Superior temporal gyrus (tissue), 1 donor: ENCODE measurements around the gene MICAL3.

ENCODE experiments used
- DNase-seq: peaks from one replicate; pipeline ENCODE4 v3.0.0-alpha.2; 2016; ENCODE audit errors: extremely low spot score

The MICAL3 gene

GRCh38 chr22:17976121-17976520 lies 48.2 kb downstream of the MICAL3 start:
- no peak for DNase-seq

- no peak for DNase-seq
These were observed 49.5 kb downstream of the MICAL3 start for GRCh38 chr22:17974703-17975372.

- no peak for DNase-seq
These were observed 50.3 kb downstream of the MICAL3 start for GRCh38 chr22:17974087-17974486.

GRCh38 chr22:17973217-17973616 lies 51.1 kb downstream of the MICAL3 start:
- no peak for DNase-seq

- no peak for DNase-seq
These were observed 51.8 kb downstream of the MICAL3 start for GRCh38 chr22:17972385-17973191.

GRCh38 chr22:17971711-17972110 lies 52.6 kb downstream of the MICAL3 start:
- no peak for DNase-seq

GRCh38 chr22:17970201-17970708 lies 54.1 kb downstream of the MICAL3 start:
- DNase-seq: no peak

- no peak for DNase-seq
These were observed 54.7 kb downstream of the MICAL3 start for GRCh38 chr22:17969701-17970113.

- no peak for DNase-seq
These were observed 56.2 kb downstream of the MICAL3 start for GRCh38 chr22:17968126-17968525.

GRCh38 chr22:17966403-17966717 lies 58.0 kb downstream of the MICAL3 start:
- DNase-seq: no peak

- DNase-seq: no peak
These were observed 58.6 kb downstream of the MICAL3 start for GRCh38 chr22:17965538-17966402.

GRCh38 chr22:17964643-17965042 lies 59.7 kb downstream of the MICAL3 start:
- DNase-seq: no peak

GRCh38 chr22:17964156-17964555 lies 60.2 kb downstream of the MICAL3 start:
- no peak for DNase-seq

- no peak for DNase-seq
These were observed 61.3 kb downstream of the MICAL3 start for GRCh38 chr22:17963015-17963414.

- DNase-seq: no peak
These were observed 62.2 kb downstream of the MICAL3 start for GRCh38 chr22:17962168-17962567.

- DNase-seq: no peak
These were observed 63.0 kb downstream of the MICAL3 start for GRCh38 chr22:17961446-17961729.

- DNase-seq: no peak
These were observed 63.5 kb downstream of the MICAL3 start for GRCh38 chr22:17960695-17961445.

GRCh38 chr22:17960011-17960410 lies 64.3 kb downstream of the MICAL3 start:
- no peak for DNase-seq

- no peak for DNase-seq
These were observed 66.2 kb downstream of the MICAL3 start for GRCh38 chr22:17958166-17958565.

- no peak for DNase-seq
These were observed 66.7 kb downstream of the MICAL3 start for GRCh38 chr22:17957693-17958092.

GRCh38 chr22:17957204-17957603 lies 67.2 kb downstream of the MICAL3 start:
- no peak for DNase-seq

GRCh38 chr22:17956630-17957029 lies 67.7 kb downstream of the MICAL3 start:
- DNase-seq: no peak
